Mucosa of descending colon (tissue), 3 donors: ENCODE data around the gene MAPK12. TPM values are rescaled to one million over a fixed set of nuclear protein-coding genes. Genes with fewer than 3 reads are reported as not detected.
"Not testable (repeated sequence)": the region's sequence is repeated elsewhere in the genome, so short reads cannot be mapped to it uniquely, and the experiment has no call there.

Experiments used
- ATAC-seq: fragments of 200-7000 bp; cut with Tn5 transposase; one replicate; pipeline ENCODE4 v1.9.1; 2020; ENCODE audit warnings: mild to moderate bottlenecking, moderate library complexity
- DNase-seq, 3 donors: peaks; one replicate each; pipeline ENCODE4 v3.0.0-alpha.2; 2020
- H3K36me3 ChIP-seq: fragments of 200-600 bp; one replicate; pipeline ENCODE4 v1.8.0; 2021; ENCODE audit warnings: low read depth, mild to moderate bottlenecking
- H3K4me1 ChIP-seq: fragments of 200-600 bp; one replicate; pipeline ENCODE4 v1.8.0; 2021; ENCODE audit warnings: low read depth, mild to moderate bottlenecking
- H3K4me3 ChIP-seq: fragments of 200-600 bp; one replicate; pipeline ENCODE4 v1.8.0; 2021; ENCODE audit warnings: mild to moderate bottlenecking
- H3K9me3 ChIP-seq: fragments of 200-600 bp; one replicate; pipeline ENCODE4 v1.8.0; 2021; ENCODE audit warnings: mild to moderate bottlenecking
- intact Hi-C, 2 donors: fragments of 100-400 bp; cut with DNase I in 1 of 2; cut with micrococcal nuclease in 1 of 2; formaldehyde crosslinking; loops; one replicate each; pipeline versions ENCODE4 v1.11.0 to v1.11.1; 2022; cut with DNase I, micrococcal nuclease
- total RNA-seq, 3 donors: library from RNA; stranded (reverse); fragmentation: NEBNext Ultra II Directional in 2 of 3; extraction: Animal tissue kit (Norgen Biotek cat#: 25700) in 2 of 3; gene quantifications; one replicate each; pipeline versions ENCODE4 v1.2.1 to v1.2.4, GENCODE V29; 2021 to 2023
- TF ChIP-seq, protein P1 (sequence below): fragments of 200-600 bp; IDR thresholded peaks from one replicate; pipeline ENCODE4 v1.8.0; 2022; ENCODE audit warnings: antibody characterized with exemption, mild to moderate bottlenecking
- donor health status: DM: no; HTN: no; CAD: no; lungs with moderate emphysema.
- donor health status: DM: no; HTN: no; CAD: no.
- donor health status: DM: no; HTN: yes; CAD: no.

Gene MAPK12
- total RNA-seq, 3 donors from 2014 or later, result 2.3 to 6.5 (median 5.2) TPM

DNA sequence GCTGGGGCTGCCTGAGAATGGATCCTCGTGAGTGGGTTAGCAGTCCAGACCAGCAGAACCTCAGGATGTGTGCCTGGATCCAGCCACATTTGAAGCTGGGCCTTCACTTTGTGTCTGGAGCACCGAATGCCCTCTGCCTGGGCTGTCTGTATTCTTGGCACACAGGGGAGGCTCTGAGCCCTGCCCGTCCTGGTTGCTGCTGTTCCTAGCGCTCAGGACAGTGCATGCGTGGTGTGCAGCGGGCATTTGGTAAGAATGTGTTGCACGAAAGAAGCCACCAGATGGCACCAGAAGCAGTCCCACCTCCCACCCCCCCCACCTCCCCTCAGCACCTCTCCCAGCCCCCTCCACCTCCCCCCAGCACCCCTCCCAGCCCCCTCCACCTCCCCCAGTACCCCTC is 12.8 kb upstream of the MAPK12 start:
- DNase-seq, result peak in 1 of 3 donors; percentile 72
- Histone ChIP-seq H3K4me3 (no peak overlapping the region), H3K36me3 (peaks cover 4% of the 10 kb centered on the region), H3K4me1 (peaks cover 26% of the 10 kb centered on the region), H3K9me3 (no peaks in the 10 kb centered on the region)
- intact Hi-C loops, result no loop called here
- no peak for ATAC-seq
- TF ChIP-seq, protein P1, sequence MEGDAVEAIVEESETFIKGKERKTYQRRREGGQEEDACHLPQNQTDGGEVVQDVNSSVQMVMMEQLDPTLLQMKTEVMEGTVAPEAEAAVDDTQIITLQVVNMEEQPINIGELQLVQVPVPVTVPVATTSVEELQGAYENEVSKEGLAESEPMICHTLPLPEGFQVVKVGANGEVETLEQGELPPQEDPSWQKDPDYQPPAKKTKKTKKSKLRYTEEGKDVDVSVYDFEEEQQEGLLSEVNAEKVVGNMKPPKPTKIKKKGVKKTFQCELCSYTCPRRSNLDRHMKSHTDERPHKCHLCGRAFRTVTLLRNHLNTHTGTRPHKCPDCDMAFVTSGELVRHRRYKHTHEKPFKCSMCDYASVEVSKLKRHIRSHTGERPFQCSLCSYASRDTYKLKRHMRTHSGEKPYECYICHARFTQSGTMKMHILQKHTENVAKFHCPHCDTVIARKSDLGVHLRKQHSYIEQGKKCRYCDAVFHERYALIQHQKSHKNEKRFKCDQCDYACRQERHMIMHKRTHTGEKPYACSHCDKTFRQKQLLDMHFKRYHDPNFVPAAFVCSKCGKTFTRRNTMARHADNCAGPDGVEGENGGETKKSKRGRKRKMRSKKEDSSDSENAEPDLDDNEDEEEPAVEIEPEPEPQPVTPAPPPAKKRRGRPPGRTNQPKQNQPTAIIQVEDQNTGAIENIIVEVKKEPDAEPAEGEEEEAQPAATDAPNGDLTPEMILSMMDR, result no peak

- H3K36me3 ChIP-seq, ATAC-seq, intact Hi-C loops, H3K9me3 ChIP-seq, DNase-seq, H3K4me3 ChIP-seq: not testable (repeated sequence)
- H3K4me1 ChIP-seq, result peaks cover 26% of the 10 kb centered on the region
Measured at GRCh38 chr22:50273781-50274180, 12.3 kb upstream of the MAPK12 start.

- DNase-seq, H3K4me3 ChIP-seq, H3K9me3 ChIP-seq, H3K36me3 ChIP-seq, ATAC-seq, intact Hi-C loops: not testable (repeated sequence)
- H3K4me1 ChIP-seq, result peaks cover 26% of the 10 kb centered on the region
Measured at GRCh38 chr22:50273352-50273751, 11.9 kb upstream of the MAPK12 start.

GRCh38 chr22:50272044-50272802 is 10.7 kb upstream of the MAPK12 start:
- H3K9me3 ChIP-seq, result no peaks in the 10 kb centered on the region
- ATAC-seq (no peak), DNase-seq (no peak)
- intact Hi-C loops, result no loop called here
- no peak overlapping the region for H3K4me3 ChIP-seq
- no peaks in the 10 kb centered on the region for H3K36me3 ChIP-seq
- peaks cover 36% of the 10 kb centered on the region for H3K4me1 ChIP-seq
- TF ChIP-seq, protein P1, result no peak

DNA sequence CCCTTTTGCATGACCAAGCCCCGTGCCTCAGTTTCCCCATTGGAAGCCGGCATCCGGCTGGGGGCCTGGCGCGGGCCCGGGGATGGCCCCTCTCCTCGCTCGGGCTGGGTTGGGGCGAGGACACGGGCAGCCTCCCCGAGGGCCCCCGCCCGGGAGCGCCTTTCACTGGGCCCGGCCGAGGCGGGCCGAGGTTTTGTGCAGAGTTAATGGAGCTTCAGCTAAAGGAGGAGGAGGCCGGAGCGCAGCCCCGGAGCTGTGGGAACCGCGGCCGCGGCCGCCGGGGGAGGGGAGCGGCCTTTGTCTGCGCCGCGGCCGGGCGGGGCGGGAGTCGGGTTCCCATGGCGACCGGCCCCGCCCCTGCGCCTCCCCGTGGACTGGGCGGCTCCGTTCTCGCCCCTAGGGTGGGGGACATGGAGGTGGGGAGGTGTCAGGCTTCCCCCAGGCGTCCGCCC is 10.1 kb upstream of the MAPK12 start:
- no peaks in the 10 kb centered on the region for H3K36me3 ChIP-seq
- intact Hi-C loops, result no loop called here
- peaks cover 38% of the 10 kb centered on the region for H3K4me1 ChIP-seq
- no peaks in the 10 kb centered on the region for H3K9me3 ChIP-seq
- TF ChIP-seq, protein P1, result no peak
- ATAC-seq (peak; percentile 66), DNase-seq (peak; percentile 74 to 85 (median 78))
- H3K4me3 ChIP-seq, result no peak overlapping the region

GRCh38 chr22:50270666-50271394 is 9.3 kb upstream of the MAPK12 start:
- intact Hi-C loops, result no loop called here
- DNase-seq (peak; percentile 73 to 83 (median 77)), ATAC-seq (peak; percentile 49)
- H3K4me3 ChIP-seq, result no peak overlapping the region
- H3K36me3 ChIP-seq, result no peaks in the 10 kb centered on the region
- TF ChIP-seq, protein P1, result no peak
- peaks cover 38% of the 10 kb centered on the region for H3K4me1 ChIP-seq
- no peaks in the 10 kb centered on the region for H3K9me3 ChIP-seq
